ES-I3 (cell line): ENCODE results near the gene MTUS2.

Experiments used
- H3K36me3 ChIP-seq: 2 replicates; pipeline ENCODE4 v1.6.1; 2013; ENCODE audit warnings: mild to moderate bottlenecking, low read length, control low read depth, moderate library complexity; ENCODE audit not compliant: insufficient read depth
- H3K4me1 ChIP-seq: 2 replicates; pipeline ENCODE4 v1.6.1; 2013; ENCODE audit warnings: mild to moderate bottlenecking, control low read depth, low read length; ENCODE audit not compliant: insufficient read depth
- H3K9ac ChIP-seq: 2 replicates; pipeline ENCODE4 v1.6.1; 2013; ENCODE audit warnings: low read depth, mild to moderate bottlenecking, low read length, moderate library complexity
- H3K9me3 ChIP-seq: 2 replicates; pipeline ENCODE4 v1.6.1; 2013; ENCODE audit warnings: mild to moderate bottlenecking, low read length, moderate library complexity; ENCODE audit not compliant: control insufficient read depth, insufficient read depth

MTUS2 gene

GRCh38 chr13:29551214-29551613 is 731.1 kb downstream of the MTUS2 start:
- Histone ChIP-seq H3K36me3 (peaks cover 25% of the 10 kb centered on the region), H3K9me3 (no peaks in the 10 kb centered on the region), H3K9ac (no peak overlapping the region), H3K4me1 (peaks cover 14% of the 10 kb centered on the region; the same call in 1 of the 2 replicates)
